RPMI7951 (cell line): Measurements from ENCODE around the gene RBM20. TPM values are rescaled to one million over a fixed set of nuclear protein-coding genes. Genes with fewer than 3 reads are reported as not detected.
"Not testable (repeated sequence)": the region's sequence is repeated elsewhere in the genome, so short reads cannot be mapped to it uniquely, and the experiment has no call there.

Source experiments
- DNase-seq: peaks from one replicate; pipeline ENCODE4 v3.0.0-alpha.2; 2012; ENCODE audit warnings: low read depth
- total RNA-seq: library from RNA; depleted of rRNA; stranded (reverse); fragments of >200 nt; shearing (Covaris generic); gene quantifications from 2 replicates; pipeline ENCODE4 v1.2.3, GENCODE V29; 2014

RBM20 gene
- total RNA-seq, 1 experiment from 2014 or later = 0.36 TPM

DNA sequence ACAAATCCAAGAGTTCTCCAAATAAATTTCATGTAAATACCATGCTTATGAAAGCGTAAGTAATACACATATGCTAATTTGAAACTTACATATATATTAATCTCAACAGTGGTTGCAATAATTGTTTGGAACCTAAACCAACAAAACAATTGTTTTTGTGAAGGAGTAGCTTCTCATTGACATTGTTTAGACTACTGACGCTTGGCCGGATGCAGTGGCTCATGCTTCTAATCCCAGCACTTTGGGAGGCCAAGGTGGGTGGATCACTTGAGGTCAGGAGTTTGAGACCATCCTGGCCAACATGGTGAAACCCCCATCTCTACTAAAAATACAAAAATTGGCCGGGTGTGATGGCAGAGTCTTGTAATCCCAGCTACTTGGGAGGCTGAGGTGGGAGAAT is 61.5 kb downstream of the RBM20 start:
- DNase-seq = not testable (repeated sequence)

DNA sequence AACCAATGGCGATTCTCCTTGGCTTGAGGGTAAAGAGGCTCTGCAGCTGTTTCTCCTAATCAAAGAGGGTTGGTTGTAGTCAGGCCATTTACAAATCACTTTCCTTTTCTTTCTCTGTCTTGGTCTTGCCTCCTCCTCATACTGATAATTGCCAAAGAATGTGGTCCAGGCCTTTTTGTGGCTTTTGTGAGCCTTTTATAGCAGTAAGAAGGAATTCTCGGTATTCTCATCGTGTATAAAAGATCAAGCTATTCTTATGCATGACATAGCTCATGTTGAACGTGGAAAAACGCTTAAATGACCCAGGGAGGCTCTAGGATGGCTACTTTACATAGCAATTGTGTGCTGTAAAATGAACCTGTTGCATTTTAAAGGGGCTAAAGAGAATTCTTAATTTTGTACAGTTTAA is 62.6 kb downstream of the RBM20 start:
- peak; percentile 85 for DNase-seq

DNA sequence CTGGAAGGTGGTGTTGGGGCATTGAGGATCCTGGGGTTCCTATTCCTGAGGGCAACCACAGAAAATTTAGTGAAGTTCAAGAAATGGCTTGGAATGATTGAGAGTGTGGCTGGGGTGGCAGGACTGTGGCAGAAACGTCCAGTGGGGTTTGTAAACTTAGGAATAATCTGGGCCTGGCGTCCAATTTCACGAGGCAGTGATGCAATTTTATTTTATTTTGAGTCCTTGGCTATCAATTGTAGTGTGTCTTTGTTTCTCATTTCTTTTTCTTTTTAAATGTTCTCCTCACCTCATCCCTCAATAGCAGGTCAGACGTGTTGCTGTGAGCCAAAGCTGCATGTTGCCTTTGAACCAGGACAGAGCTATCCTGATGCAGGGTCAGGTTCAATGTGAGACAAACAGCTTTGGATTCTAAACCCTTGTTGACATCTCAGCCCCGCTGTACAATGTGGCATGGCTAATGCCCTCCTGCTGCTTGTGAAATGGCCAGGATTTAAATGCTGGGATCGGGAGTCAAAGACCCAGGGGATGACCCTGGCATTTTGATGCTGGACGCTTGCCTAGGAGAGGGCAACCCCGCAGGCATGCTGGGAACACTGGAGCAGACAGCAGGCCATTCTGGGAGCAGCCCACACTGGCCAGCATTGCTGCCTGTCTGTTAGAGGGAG is 64.8 kb downstream of the RBM20 start:
- DNase-seq = no peak

DNA sequence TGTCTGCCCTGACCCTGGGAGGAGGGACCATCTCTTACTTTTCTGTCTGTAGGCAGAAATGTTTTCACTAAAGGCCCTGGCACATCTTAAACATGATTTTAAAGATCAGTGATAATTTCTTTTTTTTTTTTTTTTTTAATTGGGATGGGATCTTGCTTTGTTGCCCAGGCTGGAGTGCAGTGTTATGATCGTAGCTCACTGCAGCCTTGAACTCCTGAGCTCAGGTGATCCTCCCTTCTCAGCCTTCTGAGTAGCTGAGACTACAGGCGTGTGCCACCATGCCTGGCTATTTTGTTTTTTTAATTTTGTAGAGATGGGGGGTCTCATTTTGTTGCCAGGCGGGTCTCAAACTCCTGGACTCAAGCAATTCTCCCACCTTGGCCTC is 65.3 kb downstream of the RBM20 start:
- DNase-seq = no peak

DNA sequence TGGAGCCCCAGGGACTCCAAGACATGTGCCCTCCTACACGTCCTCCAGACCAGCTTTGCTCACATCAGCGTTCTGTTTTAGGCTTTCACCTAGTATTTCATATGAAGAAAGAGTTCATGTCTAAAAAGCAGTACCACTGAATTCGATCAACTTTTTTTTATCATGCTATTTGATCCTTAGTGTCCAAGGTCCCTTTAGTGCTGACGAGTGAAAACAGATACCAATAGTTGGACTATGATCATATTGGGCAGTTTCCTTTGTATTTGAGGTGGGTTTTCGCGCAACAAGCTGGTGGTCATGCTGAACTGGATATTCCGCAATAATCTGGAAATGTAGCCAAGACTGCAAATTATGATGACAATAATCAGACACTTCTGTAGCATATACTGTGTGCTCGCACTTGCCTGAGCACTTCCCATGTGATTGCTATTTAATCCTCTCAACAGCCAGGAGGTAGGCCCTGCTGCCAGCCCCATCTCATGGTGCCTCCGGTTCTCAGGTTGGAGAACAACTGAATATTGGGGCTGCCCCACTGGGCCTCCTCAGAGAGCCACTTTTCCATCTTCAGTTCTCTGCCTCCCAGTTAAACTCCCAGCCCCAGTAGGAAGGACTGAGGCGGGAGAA is 65.9 kb downstream of the RBM20 start:
- DNase-seq = no peak

DNA sequence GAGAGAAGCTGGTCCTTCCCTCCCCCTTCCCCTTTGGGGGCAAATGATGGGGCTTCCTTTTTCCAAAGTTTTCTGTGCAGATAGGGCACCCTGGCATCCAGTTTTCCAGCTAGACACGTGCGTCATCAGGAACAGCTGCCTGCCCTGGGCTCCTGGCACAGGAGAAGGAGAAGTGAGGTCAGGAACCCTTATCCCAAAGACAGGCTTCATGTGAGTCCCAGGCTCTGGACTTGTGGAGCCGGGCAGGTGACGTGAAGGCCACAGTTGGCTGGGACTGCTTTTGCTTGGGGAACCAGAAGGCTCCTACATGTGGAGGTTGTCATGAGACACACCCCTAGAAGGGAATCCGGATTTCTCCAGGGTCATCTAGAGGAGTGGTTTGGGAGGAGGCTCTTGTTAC is 66.5 kb downstream of the RBM20 start:
- DNase-seq = no peak

DNA sequence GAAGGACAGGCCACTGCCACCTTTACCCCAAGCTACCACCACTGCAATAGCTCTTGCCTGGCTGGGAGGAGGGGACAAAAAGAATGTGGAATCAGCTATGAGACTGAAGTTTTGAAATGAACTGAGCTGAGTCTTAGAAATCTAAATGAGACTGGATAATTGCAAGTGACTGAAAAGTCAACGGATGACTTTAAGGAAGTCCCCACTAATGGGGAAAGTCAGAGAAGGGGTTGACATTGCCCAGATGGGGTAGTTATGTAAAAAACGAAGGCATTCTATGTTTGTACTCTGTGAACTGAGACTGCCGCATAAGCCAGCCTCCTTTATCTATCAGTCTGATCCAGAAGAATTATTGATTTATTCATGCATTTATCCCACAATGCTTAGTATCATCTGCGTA is 67.2 kb downstream of the RBM20 start:
- DNase-seq = no peak

DNA sequence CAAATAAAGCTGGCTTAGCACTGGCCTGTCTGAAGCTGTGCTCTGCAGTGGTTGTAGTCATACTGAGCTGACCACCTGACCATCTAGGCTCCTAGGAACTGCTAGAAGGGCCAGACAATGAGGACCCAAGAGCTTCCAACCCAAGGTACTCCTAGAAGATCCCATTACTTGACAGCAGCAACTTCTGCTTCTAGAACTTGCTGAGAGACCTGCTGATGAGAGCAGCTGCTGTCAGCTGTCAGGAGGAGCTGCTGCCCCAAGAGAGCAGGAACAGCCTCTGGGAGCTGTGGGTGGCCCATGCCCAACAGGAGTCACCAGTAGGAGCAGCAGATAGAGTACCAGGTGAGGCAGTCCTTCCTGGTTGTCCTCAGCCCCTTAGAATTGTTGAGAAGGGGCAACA is 70.2 kb downstream of the RBM20 start:
- no peak for DNase-seq

DNA sequence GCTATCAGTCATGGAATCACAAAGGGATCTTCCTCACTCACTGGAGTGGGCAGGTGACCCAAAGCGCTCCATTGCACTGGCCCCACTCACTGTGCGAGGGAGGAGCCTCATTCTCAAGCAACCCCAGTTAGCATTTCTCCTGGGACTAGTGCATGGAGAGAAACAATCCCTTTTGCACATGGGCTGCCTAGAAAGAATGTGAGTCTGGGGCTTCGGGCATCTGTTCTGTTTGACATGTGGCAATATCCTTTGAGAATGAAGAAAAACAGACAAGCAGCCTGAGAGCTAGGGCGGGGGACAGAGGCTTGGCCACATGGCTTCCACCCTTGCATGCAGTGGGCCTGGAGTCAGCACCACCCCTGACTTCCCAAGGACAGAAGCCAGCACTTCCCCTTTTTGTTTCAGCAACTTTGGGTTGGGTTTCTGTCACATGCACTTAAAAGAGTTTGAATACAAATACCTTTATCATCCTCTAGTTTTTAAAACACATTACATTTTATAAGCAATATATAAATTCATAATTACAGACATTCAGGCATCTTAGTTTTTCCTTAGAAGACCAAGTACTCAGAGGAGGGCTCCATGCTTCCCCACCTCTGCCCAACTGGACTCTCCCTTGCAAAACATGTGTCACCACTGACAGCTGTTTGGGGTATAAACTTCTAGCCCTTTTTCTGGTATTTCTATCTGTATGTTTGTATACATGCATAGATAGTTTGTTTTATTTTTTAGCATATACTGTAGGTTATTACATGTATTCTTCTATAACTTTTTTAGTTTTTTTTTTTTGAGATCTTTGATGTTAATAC is 73.8 kb downstream of the RBM20 start:
- no peak for DNase-seq

DNA sequence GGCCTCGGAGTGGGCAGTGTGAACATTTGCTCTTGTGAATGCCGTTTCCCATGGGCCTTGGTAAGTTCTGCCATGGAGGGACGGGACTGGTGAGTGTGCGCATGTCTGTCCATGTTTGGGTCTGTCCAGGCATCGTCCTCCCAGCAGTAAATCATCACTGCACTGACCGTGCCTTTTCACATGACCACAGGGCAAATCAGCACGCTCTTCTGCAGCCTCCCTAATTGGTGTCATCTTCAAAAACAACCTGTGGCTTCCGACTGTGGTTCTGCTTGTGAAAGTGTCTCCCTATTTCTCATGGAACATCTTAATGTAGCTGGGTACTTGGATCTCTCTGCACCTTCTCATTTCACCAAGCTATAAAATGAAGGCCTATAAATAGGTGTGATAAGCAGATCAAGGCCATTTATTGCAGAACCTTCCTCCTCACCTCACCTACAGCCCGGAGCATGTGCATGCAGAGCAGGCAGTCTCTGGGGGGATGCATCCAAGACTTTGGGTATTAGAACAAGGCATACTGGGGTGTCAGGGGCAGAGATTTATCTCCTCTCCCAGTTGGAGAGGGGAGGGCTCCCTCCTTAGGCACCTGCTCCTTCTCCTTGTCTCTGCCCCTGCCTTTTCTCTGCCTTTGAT is 77.4 kb downstream of the RBM20 start:
- DNase-seq = no peak

DNA sequence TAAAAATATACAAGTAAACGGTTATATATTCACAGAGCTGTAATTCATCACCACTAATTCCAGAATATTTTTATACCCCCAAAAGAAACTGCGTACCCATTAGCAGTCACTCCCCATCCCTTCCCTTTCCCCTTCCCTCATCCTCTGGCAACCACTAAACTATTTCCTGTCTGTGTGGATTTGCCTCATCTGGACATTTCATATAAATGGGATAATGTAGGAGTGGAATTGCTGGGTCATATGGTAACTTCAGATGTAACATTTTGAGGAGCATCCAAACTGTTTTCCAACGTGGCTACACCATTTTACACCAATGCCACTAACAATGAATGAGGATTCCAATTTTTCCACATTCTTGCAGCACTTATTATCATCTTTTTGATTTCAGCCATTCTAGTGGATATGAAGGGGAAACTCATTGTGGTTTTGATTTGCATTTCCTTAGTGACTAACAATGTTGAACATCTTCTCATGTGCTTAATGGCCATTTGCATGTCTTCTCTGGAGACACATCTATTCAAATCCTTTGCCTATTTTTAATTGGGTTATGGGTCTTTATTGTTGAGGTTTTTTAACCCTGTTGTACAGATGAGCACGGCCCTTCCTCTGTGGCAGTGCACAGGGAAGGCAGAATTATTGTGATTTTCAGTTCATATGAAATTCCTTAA is 79.2 kb downstream of the RBM20 start:
- DNase-seq = no peak

DNA sequence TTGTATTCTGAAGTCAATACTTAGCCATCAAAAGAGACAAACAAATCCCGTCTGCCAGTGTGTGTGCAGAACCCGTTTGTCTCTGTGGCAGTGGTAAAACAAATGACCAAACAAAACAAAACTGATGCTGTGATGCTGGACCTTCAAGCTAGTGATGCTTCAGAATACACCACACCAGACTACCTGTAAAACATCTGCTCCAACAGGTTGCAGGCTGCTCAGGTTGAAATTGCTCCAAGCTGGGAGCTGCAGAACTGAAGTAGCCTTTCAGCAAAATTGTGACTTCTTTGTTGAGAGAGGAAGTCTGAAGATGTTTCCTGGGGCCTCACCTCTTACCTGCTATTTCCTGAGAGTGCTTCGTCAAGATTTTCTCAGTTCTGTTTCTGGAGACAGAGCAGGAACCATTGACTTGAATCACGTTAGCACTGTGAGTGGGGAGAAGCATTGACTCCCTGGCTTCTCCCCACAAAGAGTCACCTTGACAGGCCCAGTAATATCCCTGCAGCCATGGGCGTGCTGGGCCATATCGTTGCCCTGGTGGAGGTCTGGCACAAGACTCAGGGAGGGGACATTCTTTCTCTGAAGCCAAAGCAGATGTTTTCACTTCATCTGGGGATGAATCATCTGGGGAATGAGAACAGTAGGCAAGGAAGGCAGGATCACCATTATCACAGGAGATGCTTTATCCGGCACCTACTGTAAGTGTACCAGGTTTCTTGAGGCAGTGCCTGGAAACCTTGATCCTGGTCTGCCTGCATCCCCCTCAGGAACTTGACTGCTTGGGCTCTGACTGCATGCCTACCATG is 80.2 kb downstream of the RBM20 start:
- DNase-seq = peak; percentile 14

DNA sequence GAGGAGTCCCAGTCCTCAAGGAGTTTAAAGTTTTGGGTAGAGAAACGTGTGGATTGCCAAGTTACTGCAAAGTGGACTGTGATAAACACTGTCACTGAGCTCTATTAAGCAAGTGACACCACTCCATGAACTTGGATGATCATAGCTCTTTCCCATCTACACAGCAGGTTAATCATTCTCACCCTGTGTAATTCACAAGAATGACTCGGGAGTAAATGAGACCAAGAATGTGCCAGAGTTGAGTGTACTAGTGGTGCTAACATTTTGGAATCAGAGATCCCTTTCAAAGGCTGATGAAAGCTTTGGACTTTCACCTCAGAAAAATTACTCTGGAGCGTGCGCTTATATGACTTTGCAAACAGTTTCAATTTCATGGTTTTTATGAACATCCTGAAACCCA is 80.8 kb downstream of the RBM20 start:
- no peak for DNase-seq

DNA sequence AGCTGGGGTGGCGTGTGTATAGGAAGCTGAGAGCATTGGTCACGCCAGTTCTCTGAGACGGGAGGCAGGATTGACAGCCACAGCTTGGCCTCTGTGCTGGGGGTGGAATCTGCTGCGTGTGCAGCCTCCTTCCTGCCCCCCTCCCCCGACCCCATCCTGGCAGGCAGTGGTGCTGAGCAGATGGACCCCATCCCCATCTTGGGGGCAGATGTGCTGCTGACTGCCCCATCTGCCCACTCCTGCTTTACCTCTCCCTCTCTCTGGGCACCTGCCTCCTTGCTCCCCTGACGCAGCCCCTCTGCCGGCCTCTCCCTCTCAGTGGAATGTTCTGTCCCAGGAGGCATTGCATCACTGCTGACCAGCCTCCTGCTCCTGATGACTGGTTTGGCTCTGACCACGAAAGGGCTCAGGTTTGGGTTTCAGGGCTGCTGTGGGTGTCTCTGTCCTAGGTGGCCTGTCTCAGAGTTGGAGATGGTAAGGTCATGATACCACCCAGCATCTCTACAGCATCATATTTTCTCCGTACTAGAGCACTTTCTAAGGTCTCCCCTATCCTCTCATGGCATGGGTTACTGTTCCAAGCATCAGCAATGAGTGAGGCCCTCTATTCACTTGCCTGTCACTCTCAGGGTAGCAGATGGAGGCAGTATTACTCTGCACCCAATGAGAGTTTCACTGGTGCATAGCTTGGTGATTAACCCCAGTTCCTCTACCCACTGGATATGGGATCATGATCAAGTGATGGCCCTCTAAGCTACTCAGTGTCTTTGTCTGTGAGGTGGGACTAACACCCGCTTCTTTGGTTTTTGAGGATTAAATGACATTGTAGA is 81.9 kb downstream of the RBM20 start:
- no peak for DNase-seq

DNA sequence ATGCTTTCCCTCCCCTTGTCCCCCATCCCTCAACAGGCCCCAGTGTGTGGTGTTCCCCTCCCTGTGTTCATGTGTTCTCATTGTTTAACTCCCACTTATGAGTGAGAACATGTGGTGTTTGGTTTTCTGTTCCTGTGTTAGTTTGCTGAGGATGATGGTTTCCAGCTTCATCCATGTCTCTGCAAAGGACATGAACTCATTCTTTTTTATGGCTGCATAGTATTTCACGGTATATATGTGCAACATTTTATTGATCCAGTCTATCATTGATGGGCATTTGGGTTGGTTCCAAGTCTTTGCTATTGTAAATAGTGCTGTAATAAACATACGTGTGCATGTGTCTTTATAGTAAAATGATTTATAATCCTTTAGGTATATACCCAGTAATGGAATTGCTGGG is 83.6 kb downstream of the RBM20 start:
- DNase-seq = not testable (repeated sequence)

DNA sequence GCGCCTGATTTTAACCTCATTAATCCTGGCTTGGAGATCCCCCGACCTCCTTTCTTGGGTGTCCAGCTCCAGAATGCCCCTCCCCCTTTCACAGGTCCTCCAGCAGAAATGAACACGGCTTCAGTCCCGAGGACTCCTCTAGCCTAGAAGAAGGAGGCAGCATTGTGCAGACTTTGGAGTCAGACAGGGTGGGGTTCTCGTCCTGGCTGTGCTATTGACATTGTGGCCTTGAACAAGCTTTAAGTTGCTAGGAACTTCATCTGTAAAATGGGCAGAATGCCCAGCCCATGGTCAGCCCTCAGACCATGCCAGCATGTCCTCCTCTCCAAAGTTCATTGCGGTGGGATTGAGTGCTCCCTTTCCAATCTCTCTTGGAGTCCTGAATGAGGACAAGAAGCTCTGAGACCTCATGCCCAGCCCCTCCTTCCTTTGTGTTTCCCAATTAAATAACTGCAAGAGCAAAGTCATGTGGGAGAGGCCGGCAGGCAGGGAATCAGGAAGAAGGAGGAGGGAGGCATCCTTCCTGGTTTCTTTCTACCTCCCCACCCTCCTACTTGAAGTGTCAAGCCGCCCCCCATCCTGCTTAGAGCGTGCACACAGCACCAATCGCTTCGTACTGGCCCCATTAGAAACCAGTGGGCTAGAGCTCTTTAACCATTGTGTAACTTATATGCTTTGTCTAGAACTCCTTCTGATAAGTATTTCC is 86.4 kb downstream of the RBM20 start:
- no peak for DNase-seq

DNA sequence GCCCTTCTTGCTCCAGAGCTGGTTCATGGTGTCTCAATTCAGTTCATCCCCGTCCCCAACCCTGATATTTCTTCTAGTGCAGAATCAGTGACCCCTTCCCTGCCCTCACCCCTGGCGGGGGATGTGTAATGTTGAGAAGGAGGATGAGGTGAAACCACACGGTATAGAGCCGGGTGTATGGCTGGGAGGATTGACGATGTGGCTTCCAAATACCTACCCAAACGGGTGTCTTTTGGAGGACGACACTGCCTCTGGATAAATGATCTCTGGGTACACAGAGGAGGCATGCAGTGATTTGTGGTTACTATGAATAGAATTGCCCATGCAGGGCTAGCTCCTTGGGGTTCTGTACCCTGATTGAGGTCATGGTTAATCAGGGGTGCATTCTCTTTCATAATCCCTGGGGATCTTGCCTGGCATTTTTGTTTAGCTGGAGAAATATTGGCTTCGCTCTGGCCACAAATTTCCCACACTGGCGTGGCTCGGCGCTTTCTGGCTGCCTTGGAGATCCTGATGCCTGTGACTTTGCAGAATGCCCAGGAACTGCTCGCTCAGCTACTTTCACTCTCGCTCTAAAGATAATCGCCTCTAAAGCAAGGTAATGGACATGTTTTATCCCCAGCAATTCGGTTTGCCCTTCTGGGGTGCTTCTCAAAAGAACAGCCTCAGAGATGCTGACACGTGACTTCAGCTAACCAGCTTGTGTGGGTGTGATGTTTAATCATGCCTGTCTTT is 89.2 kb downstream of the RBM20 start:
- DNase-seq = peak; percentile 32

DNA sequence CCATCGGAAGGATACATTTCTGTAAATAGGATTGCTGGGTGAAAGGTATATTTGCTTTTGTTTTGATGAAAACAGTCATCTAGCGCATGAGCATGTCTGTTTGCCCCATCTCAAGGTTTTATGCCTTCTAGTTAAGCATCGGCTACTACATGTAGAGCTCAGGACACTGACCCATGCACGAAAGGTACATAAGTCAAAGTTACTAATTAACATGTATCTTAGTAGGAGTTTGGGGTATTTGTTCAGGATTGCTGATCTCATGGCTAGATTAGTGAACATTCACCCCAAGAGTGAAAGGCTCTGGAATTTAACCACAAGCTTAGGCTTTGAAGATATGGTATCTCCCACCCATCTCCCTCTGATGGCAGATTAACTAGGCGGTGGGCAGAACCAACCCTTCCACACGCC is 91.5 kb downstream of the RBM20 start:
- no peak for DNase-seq
